IMR-90 (cell line): ENCODE data around the gene LFNG. TPM values are rescaled to one million over a fixed set of nuclear protein-coding genes. Genes with fewer than 3 reads are reported as not detected.

Experiments
- ATAC-seq: fragments of 200-7000 bp; cut with Tn5 transposase; 2 replicates; pipeline ENCODE4 v1.9.1; 2020; ENCODE audit warnings: low read depth, mild to moderate bottlenecking, moderate library complexity
- BruUV-seq: library from RNA; stranded (reverse); fragments of 400-500 nt; replicated peaks from 2 replicates; lab custom pipeline; 2021; lab: Mats Ljungman, UMichigan
- CTCF ChIA-PET: fragments of 300-600 bp; formaldehyde crosslinking; extraction: SDS; loops from one replicate; lab custom pipeline; 2021; ENCODE audit warnings: antibody characterized with exemption; lab: Yijun Ruan, JAX
- POLR2A ChIA-PET: fragments of 300-600 bp; sonication (Branson Sonifier 250); formaldehyde crosslinking; loops from one replicate; lab custom pipeline; 2022; ENCODE audit warnings: antibody characterized with exemption; ENCODE audit not compliant: unreplicated experiment; lab: Charles Lee
- DNase-seq: peaks from one replicate; pipeline ENCODE4 v3.0.0; 2013
- H2AFZ ChIP-seq: replicated peaks from 2 replicates; pipeline ENCODE3; 2013; ENCODE audit warnings: low read length, mild to moderate bottlenecking; ENCODE audit not compliant: poor library complexity
- H2AK5ac ChIP-seq: 2 replicates; pipeline ENCODE4 v1.6.1; 2013; ENCODE audit warnings: low read depth, low read length, inconsistent platforms
- H2AK9ac ChIP-seq: replicated peaks from 2 replicates; pipeline ENCODE3; 2013; ENCODE audit warnings: mild to moderate bottlenecking, low read depth, low read length, moderate library complexity; ENCODE audit not compliant: poor library complexity
- H2BK120ac ChIP-seq: 2 replicates; pipeline ENCODE4 v1.6.1; 2013; ENCODE audit warnings: low read depth, low read length, inconsistent platforms
- H2BK15ac ChIP-seq: 3 replicates; pipeline ENCODE4 v1.6.1; 2013; ENCODE audit warnings: low read depth, low read length, inconsistent platforms
- H2BK20ac ChIP-seq: 2 replicates; pipeline ENCODE4 v1.6.1; 2013; ENCODE audit warnings: low read depth, mild to moderate bottlenecking, inconsistent platforms, low read length, moderate library complexity
- H2BK5ac ChIP-seq: 2 replicates; pipeline ENCODE4 v1.6.1; 2013; ENCODE audit warnings: mild to moderate bottlenecking, low read depth, low read length, inconsistent platforms; ENCODE audit not compliant: poor library complexity, severe bottlenecking
- H3K14ac ChIP-seq: replicated peaks from 2 replicates; pipeline ENCODE4 v1.6.1; 2013; ENCODE audit warnings: low read depth, low read length, inconsistent platforms
- H3K18ac ChIP-seq: 2 replicates; pipeline ENCODE4 v1.6.1; 2013; ENCODE audit warnings: low read depth, low read length, control low read depth
- H3K23ac ChIP-seq: 2 replicates; pipeline ENCODE4 v1.6.1; 2013; ENCODE audit warnings: low read depth, low read length, inconsistent platforms
- H3K27ac ChIP-seq: 2 replicates; pipeline ENCODE4 v1.5.1; 2013; ENCODE audit warnings: mild to moderate bottlenecking, control low read depth, low read length; ENCODE audit not compliant: insufficient read depth
- H3K27me3 ChIP-seq: 2 replicates; pipeline ENCODE4 v1.6.1; 2013; ENCODE audit warnings: low read length; ENCODE audit not compliant: control insufficient read depth, insufficient read depth
- H3K36me3 ChIP-seq: 2 replicates; pipeline ENCODE4 v1.6.1; 2013; ENCODE audit warnings: low read length, mixed read lengths; ENCODE audit not compliant: control insufficient read depth, insufficient read depth
- H3K4ac ChIP-seq: 2 replicates; pipeline ENCODE4 v1.6.1; 2013; ENCODE audit warnings: low read depth, low read length, inconsistent platforms
- H3K4me1 ChIP-seq: 2 replicates; pipeline ENCODE4 v1.6.1; 2013; ENCODE audit warnings: low read length, mixed read lengths; ENCODE audit not compliant: control insufficient read depth, insufficient read depth
- H3K4me2 ChIP-seq: 2 replicates; pipeline ENCODE4 v1.6.1; 2013; ENCODE audit warnings: low read depth, mild to moderate bottlenecking, control low read depth, low read length, moderate library complexity
- H3K4me3 ChIP-seq: 2 replicates; pipeline ENCODE4 v1.5.1; 2013; ENCODE audit warnings: low read depth, mild to moderate bottlenecking, control low read depth, low read length, moderate library complexity; ENCODE audit not compliant: insufficient read depth
- H3K56ac ChIP-seq: 2 replicates; pipeline ENCODE4 v1.6.1; 2013; ENCODE audit warnings: low read length, inconsistent platforms; ENCODE audit not compliant: insufficient read depth; ENCODE audit errors: extremely low read depth
- H3K79me1 ChIP-seq, 2 experiments: 2 replicates each; pipeline ENCODE4 v1.6.1; 2013; ENCODE audit warnings: low read length in 2 of 2, inconsistent platforms in 1 of 2, low read depth in 1 of 2
- H3K9ac ChIP-seq: 2 replicates; pipeline ENCODE4 v1.6.1; 2013; ENCODE audit warnings: low read depth, low read length, control low read depth
- H3K9me1 ChIP-seq: 2 replicates; pipeline ENCODE4 v1.6.1; 2013; ENCODE audit warnings: low read length, inconsistent platforms; ENCODE audit not compliant: insufficient read depth
- H3K9me3 ChIP-seq: 2 replicates; pipeline ENCODE4 v1.6.1; 2013; ENCODE audit warnings: low read length; ENCODE audit not compliant: control insufficient read depth, insufficient read depth
- H4K20me1 ChIP-seq: 2 replicates; pipeline ENCODE4 v1.6.1; 2013; ENCODE audit warnings: low read length, inconsistent platforms; ENCODE audit not compliant: insufficient read depth
- H4K5ac ChIP-seq: 2 replicates; pipeline ENCODE4 v1.6.1; 2013; ENCODE audit warnings: mild to moderate bottlenecking, low read depth, low read length, control low read depth
- H4K8ac ChIP-seq, 2 experiments: 2 replicates each; pipeline ENCODE4 v1.6.1; 2013; ENCODE audit warnings: low read depth in 2 of 2, low read length in 2 of 2, control low read depth in 1 of 2, inconsistent platforms in 1 of 2
- H4K91ac ChIP-seq: 2 replicates; pipeline ENCODE4 v1.6.1; 2013; ENCODE audit warnings: low read depth, low read length, inconsistent platforms; ENCODE audit not compliant: insufficient read depth
- BHLHE40 ChIP-seq: fragments of 150-350 bp; IDR thresholded peaks from 2 replicates; pipeline ENCODE4 v1.6.1; 2016; ENCODE audit warnings: mild to moderate bottlenecking, low read depth, low read length
- CEBPB ChIP-seq: IDR thresholded peaks from 2 replicates; pipeline ENCODE4 v1.6.1; 2012; ENCODE audit warnings: low read depth, low read length, improper control_type of control experiment
- CHD1 ChIP-seq: IDR thresholded peaks from 2 replicates; pipeline ENCODE4 v1.6.1; 2012; ENCODE audit warnings: low read depth, low read length, improper control_type of control experiment
- MAFK ChIP-seq: IDR thresholded peaks from 2 replicates; pipeline ENCODE4 v1.6.1; 2012; ENCODE audit warnings: low read depth, low read length, improper control_type of control experiment
- MAZ ChIP-seq: IDR thresholded peaks from 2 replicates; pipeline ENCODE4 v1.6.1; 2012; ENCODE audit warnings: low read depth, mild to moderate bottlenecking, low read length, improper control_type of control experiment, moderate library complexity, borderline replicate concordance
- MXI1 ChIP-seq: IDR thresholded peaks from 2 replicates; pipeline ENCODE4 v1.6.1; 2012; ENCODE audit warnings: low read depth, mild to moderate bottlenecking, low read length, moderate library complexity, borderline replicate concordance
- NFE2L2 ChIP-seq: fragments of 150-350 bp; IDR thresholded peaks from 2 replicates; pipeline ENCODE4 v1.6.1; 2016; ENCODE audit warnings: low read depth, mild to moderate bottlenecking, low read length
- POLR2A ChIP-seq: IDR thresholded peaks from 2 replicates; pipeline ENCODE4 v1.6.1; 2012; ENCODE audit warnings: mild to moderate bottlenecking, low read depth, low read length
- RAD21 ChIP-seq: IDR thresholded peaks from 2 replicates; pipeline ENCODE4 v1.6.1; 2012; ENCODE audit warnings: low read length, improper control_type of control experiment
- RCOR1 ChIP-seq: IDR thresholded peaks from 2 replicates; pipeline ENCODE4 v1.6.1; 2012; ENCODE audit warnings: mild to moderate bottlenecking, low read length, improper control_type of control experiment; ENCODE audit not compliant: insufficient replicate concordance
- RFX5 ChIP-seq: IDR thresholded peaks from 2 replicates; pipeline ENCODE4 v1.8.0; 2012; ENCODE audit warnings: low read depth, mild to moderate bottlenecking, low read length, moderate library complexity
- SMC3 ChIP-seq: fragments of 150-350 bp; IDR thresholded peaks from 2 replicates; pipeline ENCODE4 v1.6.1; 2016; ENCODE audit warnings: low read depth, mild to moderate bottlenecking, antibody characterized with exemption, low read length, moderate library complexity
- WGBS, 2 experiments: methylation state at CpG; one replicate each; pipeline versions ENCODE4 v1.1.5 to v1.1.7; 2013; ENCODE audit warnings: missing lambda C conversion rate in 2 of 2; ENCODE audit not compliant: insufficient read length in 1 of 2; ENCODE audit errors: extremely low coverage in 2 of 2; 5-methylcytosine and 5-hydroxymethylcytosine counted together
- dilution Hi-C: fragments of 300-500 bp; cut with HindIII; formaldehyde crosslinking; loops from one replicate; pipeline ENCODE4 v1.14.3; 2018; ENCODE audit warnings: low sequenced_read_pairs; ENCODE audit not compliant: unreplicated experiment
- in situ Hi-C: fragments of 300-500 bp; cut with MboI; formaldehyde crosslinking; loops from 3 replicates; pipeline ENCODE4 v1.14.3; 2019; ENCODE audit warnings: low sequenced_read_pairs, inconsistent platforms, mixed read lengths
- intact Hi-C: fragments of 100-400 bp; cut with micrococcal nuclease; formaldehyde crosslinking; loops from 2 replicates; pipeline ENCODE4 v1.10.0; 2022
- polyA plus RNA-seq, 3 experiments: library from polyadenylated mRNA; depleted of rRNA; stranded (reverse); fragments of >200 nt; gene quantifications; 2 replicates each; pipeline ENCODE4 v1.2.3, GENCODE V29; 2012; ENCODE audit warnings: low replicate concordance in 1 of 3
- total RNA-seq: library from RNA; depleted of rRNA; stranded (reverse); fragments of >200 nt; gene quantifications from 2 replicates; pipeline ENCODE4 v1.2.3, GENCODE V29; 2012
- TF ChIP-seq, protein P1 (sequence below): fragments of 150-350 bp; IDR thresholded peaks from 2 replicates; pipeline ENCODE4 v1.6.1; 2016; ENCODE audit warnings: low read depth, mild to moderate bottlenecking, low read length, moderate library complexity, borderline replicate concordance
- TF ChIP-seq, protein P2 (sequence below): fragments of 150-350 bp; IDR thresholded peaks from 2 replicates; pipeline ENCODE4 v1.6.1; 2017; ENCODE audit warnings: mild to moderate bottlenecking, antibody characterized with exemption, low read length, low read depth
- TF ChIP-seq, protein P3 (sequence below): conservative IDR thresholded peaks from 2 replicates; pipeline ENCODE4 v1.5.1; 2012; ENCODE audit warnings: mild to moderate bottlenecking, low read depth, low read length, improper control_type of control experiment

Gene LFNG
- total and polyA plus RNA-seq, 2 of the 4 experiments (the other 2 are of a cell fraction) = 1.8 to 5.1 TPM

DNA sequence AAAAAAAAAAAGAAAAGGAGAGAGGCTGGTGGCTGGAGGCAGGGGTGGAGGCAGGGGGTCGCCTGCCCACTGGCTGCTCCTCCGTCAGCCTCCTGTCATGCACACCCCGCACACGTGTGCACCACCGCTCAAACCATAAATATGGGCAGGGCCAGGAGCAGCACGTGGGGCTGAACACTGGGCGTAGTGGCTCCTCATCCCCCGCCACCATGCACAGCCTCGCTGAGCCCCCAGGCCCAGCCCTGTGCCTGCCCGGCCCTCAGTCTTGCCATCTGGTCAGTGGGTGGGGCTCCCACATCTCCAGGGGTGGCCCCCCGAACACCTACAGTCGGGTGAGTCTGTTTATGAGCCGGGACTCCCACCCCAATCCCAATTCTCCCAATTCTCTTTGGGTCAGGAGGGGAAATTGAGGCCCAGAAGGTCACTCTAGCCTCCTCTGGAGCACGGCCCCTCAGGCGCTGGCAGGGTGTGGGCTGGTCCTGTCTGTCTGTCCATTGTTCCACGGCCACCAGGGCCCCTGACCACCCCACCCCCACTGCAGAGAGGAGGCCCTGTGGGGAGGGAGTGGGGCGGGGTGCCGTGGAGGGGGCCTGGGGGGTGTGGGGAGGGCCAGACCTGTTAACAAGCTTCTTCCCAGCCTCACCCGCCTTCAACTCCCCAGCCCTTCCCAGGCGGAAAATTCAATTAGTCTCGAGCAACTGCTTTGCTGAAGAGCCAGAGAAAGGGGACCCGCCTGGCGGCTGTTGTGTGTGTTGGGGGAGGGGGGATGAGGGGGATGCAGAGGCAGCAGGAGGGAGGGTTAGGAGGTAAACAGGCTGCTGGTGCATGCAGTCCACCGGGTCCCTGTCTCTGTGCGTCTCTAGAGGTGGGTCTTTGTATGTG is 23.9 kb upstream of the LFNG start:
- in situ Hi-C loops = no loop called here
- TF ChIP-seq RAD21 = no peak
- TF ChIP-seq MAFK = no peak
- TF ChIP-seq MAZ = no peak
- TF ChIP-seq, protein P1, sequence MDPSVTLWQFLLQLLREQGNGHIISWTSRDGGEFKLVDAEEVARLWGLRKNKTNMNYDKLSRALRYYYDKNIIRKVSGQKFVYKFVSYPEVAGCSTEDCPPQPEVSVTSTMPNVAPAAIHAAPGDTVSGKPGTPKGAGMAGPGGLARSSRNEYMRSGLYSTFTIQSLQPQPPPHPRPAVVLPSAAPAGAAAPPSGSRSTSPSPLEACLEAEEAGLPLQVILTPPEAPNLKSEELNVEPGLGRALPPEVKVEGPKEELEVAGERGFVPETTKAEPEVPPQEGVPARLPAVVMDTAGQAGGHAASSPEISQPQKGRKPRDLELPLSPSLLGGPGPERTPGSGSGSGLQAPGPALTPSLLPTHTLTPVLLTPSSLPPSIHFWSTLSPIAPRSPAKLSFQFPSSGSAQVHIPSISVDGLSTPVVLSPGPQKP = no peak
- no peak for TF ChIP-seq SMC3
- TF ChIP-seq BHLHE40 = no peak
- TF ChIP-seq POLR2A = no peak
- no peak for TF ChIP-seq MXI1
- TF ChIP-seq, protein P2, sequence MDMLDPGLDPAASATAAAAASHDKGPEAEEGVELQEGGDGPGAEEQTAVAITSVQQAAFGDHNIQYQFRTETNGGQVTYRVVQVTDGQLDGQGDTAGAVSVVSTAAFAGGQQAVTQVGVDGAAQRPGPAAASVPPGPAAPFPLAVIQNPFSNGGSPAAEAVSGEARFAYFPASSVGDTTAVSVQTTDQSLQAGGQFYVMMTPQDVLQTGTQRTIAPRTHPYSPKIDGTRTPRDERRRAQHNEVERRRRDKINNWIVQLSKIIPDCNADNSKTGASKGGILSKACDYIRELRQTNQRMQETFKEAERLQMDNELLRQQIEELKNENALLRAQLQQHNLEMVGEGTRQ = no peak
- TF ChIP-seq, protein P3, sequence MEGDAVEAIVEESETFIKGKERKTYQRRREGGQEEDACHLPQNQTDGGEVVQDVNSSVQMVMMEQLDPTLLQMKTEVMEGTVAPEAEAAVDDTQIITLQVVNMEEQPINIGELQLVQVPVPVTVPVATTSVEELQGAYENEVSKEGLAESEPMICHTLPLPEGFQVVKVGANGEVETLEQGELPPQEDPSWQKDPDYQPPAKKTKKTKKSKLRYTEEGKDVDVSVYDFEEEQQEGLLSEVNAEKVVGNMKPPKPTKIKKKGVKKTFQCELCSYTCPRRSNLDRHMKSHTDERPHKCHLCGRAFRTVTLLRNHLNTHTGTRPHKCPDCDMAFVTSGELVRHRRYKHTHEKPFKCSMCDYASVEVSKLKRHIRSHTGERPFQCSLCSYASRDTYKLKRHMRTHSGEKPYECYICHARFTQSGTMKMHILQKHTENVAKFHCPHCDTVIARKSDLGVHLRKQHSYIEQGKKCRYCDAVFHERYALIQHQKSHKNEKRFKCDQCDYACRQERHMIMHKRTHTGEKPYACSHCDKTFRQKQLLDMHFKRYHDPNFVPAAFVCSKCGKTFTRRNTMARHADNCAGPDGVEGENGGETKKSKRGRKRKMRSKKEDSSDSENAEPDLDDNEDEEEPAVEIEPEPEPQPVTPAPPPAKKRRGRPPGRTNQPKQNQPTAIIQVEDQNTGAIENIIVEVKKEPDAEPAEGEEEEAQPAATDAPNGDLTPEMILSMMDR = no peak
- no peak for TF ChIP-seq RFX5
- no peak for TF ChIP-seq CHD1
- TF ChIP-seq NFE2L2 = no peak
- TF ChIP-seq RCOR1 = no peak
- no peak for TF ChIP-seq CEBPB

More for the DNA sequence above, 23.9 kb upstream of the LFNG start:
- H3K79me1 ChIP-seq = no peaks in the 10 kb centered on the region
- H3K4ac ChIP-seq = no peak overlapping the region
- H3K23ac ChIP-seq = no peak overlapping the region
- no peak overlapping the region for H3K18ac ChIP-seq
- no peak overlapping the region for H3K14ac ChIP-seq
- H4K91ac ChIP-seq = no peak overlapping the region
- no peak overlapping the region for H3K4me3 ChIP-seq
- peaks cover 3% of the 10 kb centered on the region; the same call in 1 of the 2 replicates for H3K27me3 ChIP-seq
- intact Hi-C loops (no loop called here), dilution Hi-C loops (no loop called here)
- no peaks in the 10 kb centered on the region for H4K20me1 ChIP-seq
- H4K8ac ChIP-seq = no peak overlapping the region
- no TSS peak for BruUV-seq
- ATAC-seq = no peak
- H3K9me3 ChIP-seq = no peaks in the 10 kb centered on the region
- H2AK5ac ChIP-seq = no peak overlapping the region
- no peak for DNase-seq
- no peak overlapping the region for H2AFZ ChIP-seq
- no peak overlapping the region for H3K4me2 ChIP-seq
- H3K27ac ChIP-seq = no peak overlapping the region
- no peaks in the 10 kb centered on the region for H3K36me3 ChIP-seq
- no peak overlapping the region for H3K9ac ChIP-seq
- H2BK120ac ChIP-seq = no peak overlapping the region
- peaks cover 10% of the 10 kb centered on the region for H3K4me1 ChIP-seq
- CTCF ChIA-PET = no interaction called here
- 0 out of 2 replicates have a peak, but pooled peaks cover 4% of the 10 kb centered on the region for H3K9me1 ChIP-seq
- H2AK9ac ChIP-seq = no peak overlapping the region
- H4K5ac ChIP-seq = no peak overlapping the region
- no peak overlapping the region for H2BK20ac ChIP-seq
- POLR2A ChIA-PET = no interaction called here
- no peak overlapping the region for H2BK5ac ChIP-seq
- no peak overlapping the region for H2BK15ac ChIP-seq
- no peak overlapping the region for H3K56ac ChIP-seq
- WGBS, 2 experiments = 88% methylated on average over 5 of the region's 25 CpGs; no CpG with 5 or more reads in 1 of the 2 experiments
